ENCODE results near the gene MIER3. TPM values are rescaled to one million over a fixed set of nuclear protein-coding genes. Genes with fewer than 3 reads are reported as not detected.
A peak's percentile ranks its signal among the peaks of the same experiment; 100 is the strongest.

The MIER3 gene
- total and polyA plus RNA-seq, 9 of the 15 experiments (the other 6 are each of a cell fraction or from before 2014, with no cell fraction given): 4.1 to 29.3 (median 13.0) TPM

GRCh38 chr5:56909294-56910209 is 42.4 kb downstream of the MIER3 start, which contains the start of gene SETD9 (continued):
- TF ChIP-seq PBX2 (CRISPR knock-in tag; IDR thresholded peaks at IDR 0.05; ENCODE audit: low read depth) (no peak), PBX2 (tag; conservative IDR thresholded peaks at IDR 0.05; ENCODE audit: low read depth) (no peak), BRF1 (IDR thresholded peaks at IDR 0.05; ENCODE audit: borderline replicate concordance, extremely low read depth, insufficient read length) (no peak), CREB1 (IDR thresholded peaks at IDR 0.05) (no peak), CREB1 (CRISPR knock-in tag; IDR thresholded peaks at IDR 0.05) (peak; percentile 46; the same call in 1 of the 2 replicates), ZNF217 (CRISPR knock-in tag; IDR thresholded peaks at IDR 0.05) (no peak), PRPF4 (IDR thresholded peaks at IDR 0.05; ENCODE audit: insufficient read depth, low read depth, low read length, poor library complexity, severe bottlenecking) (no peak), BHLHE40 (IDR thresholded peaks at IDR 0.05; ENCODE audit: low read length) (peak; percentile 30; the same call in 1 of the 2 replicates), HINFP (tag; conservative IDR thresholded peaks at IDR 0.05; ENCODE audit: low read depth) (no peak), HMG20B (CRISPR knock-in tag; IDR thresholded peaks at IDR 0.05) (no peak), KLF13 (tag; IDR thresholded peaks at IDR 0.05; ENCODE audit: borderline replicate concordance, low read depth) (0 out of 2 replicates have a peak, but pooled peaks have one; percentile 14), POLR2A (conservative IDR thresholded peaks at IDR 0.05) (peak; percentile 98), LARP7 (IDR thresholded peaks at IDR 0.05) (no peak), CREM (IDR thresholded peaks at IDR 0.05; ENCODE audit: low read depth) (peak; percentile 7; the same call in 1 of the 2 replicates), COPS2 (conservative IDR thresholded peaks at IDR 0.05) (no peak), HIVEP1 (CRISPR knock-in tag; IDR thresholded peaks at IDR 0.05) (no peak), ZNF384 (IDR thresholded peaks at IDR 0.05; ENCODE audit: low read depth, low read length) (0 out of 2 replicates have a peak, but pooled peaks have one; percentile 16), SRF (CRISPR knock-in tag; IDR thresholded peaks at IDR 0.05) (0 out of 4 replicates have a peak, but pooled peaks of 1 of the 2 experiments have one; percentile 9), RAD21 (CRISPR knock-in tag; conservative IDR thresholded peaks at IDR 0.05 in 1 of 2, IDR thresholded peaks at IDR 0.05 in 1 of 2) (0 out of 4 replicates have a peak, but pooled peaks of 1 of the 2 experiments have one; percentile 2), PREB (CRISPR knock-in tag; IDR thresholded peaks at IDR 0.05) (no peak), HDGF (IDR thresholded peaks at IDR 0.05) (no peak), ZNF23 (CRISPR knock-in tag; IDR thresholded peaks at IDR 0.05) (no peak), EP400 (IDR thresholded peaks at IDR 0.05) (no peak)
